Mesenchymal stem cell (in vitro differentiated cells and primary cell): ENCODE measurements around the gene TECPR2.

ENCODE experiments used
- DNase-seq: peaks from one replicate; pipeline ENCODE4 v3.0.0-alpha.2; 2013
- H2AFZ ChIP-seq: one replicate; pipeline ENCODE4 v1.6.1; 2013; ENCODE audit warnings: low read depth, mild to moderate bottlenecking, control low read depth, inconsistent platforms, low read length, moderate library complexity
- H2AK5ac ChIP-seq: 2 replicates; pipeline ENCODE4 v1.6.1; 2013; ENCODE audit warnings: low read length, moderate library complexity, mild to moderate bottlenecking, inconsistent platforms; ENCODE audit not compliant: severe bottlenecking
- H2BK120ac ChIP-seq: one replicate; pipeline ENCODE4 v1.6.1; 2013; ENCODE audit warnings: low read depth, mild to moderate bottlenecking, inconsistent platforms, low read length, moderate library complexity
- H2BK12ac ChIP-seq, 2 experiments: one replicate each; pipeline ENCODE4 v1.6.1; 2013; ENCODE audit warnings: inconsistent platforms in 2 of 2, low read length in 2 of 2, mild to moderate bottlenecking in 2 of 2, moderate library complexity in 2 of 2, control low read depth in 1 of 2
- H2BK15ac ChIP-seq: one replicate; pipeline ENCODE4 v1.6.1; 2013; ENCODE audit warnings: mild to moderate bottlenecking, low read depth, inconsistent platforms; ENCODE audit not compliant: poor library complexity, severe bottlenecking
- H2BK5ac ChIP-seq: 2 replicates; pipeline ENCODE4 v1.6.1; 2013; ENCODE audit warnings: low read depth, mild to moderate bottlenecking, low read length, control low read depth, inconsistent platforms; ENCODE audit not compliant: poor library complexity, severe bottlenecking
- H3K14ac ChIP-seq, 2 experiments: one replicate each; pipeline ENCODE4 v1.6.1; 2013; ENCODE audit warnings: inconsistent platforms in 2 of 2, low read length in 2 of 2, control low read depth in 1 of 2, mild to moderate bottlenecking in 1 of 2, moderate library complexity in 1 of 2
- H3K18ac ChIP-seq, 2 experiments: one replicate each; pipeline ENCODE4 v1.6.1; 2013; ENCODE audit warnings: inconsistent platforms in 2 of 2, low read length in 2 of 2, control low read depth in 1 of 2, low read depth in 1 of 2, mild to moderate bottlenecking in 1 of 2
- H3K23ac ChIP-seq, 2 experiments: one replicate each; pipeline ENCODE4 v1.6.1; 2013; ENCODE audit warnings: inconsistent platforms in 2 of 2, low read length in 2 of 2, mild to moderate bottlenecking in 2 of 2, moderate library complexity in 2 of 2, control low read depth in 1 of 2
- H3K27ac ChIP-seq: 2 replicates; pipeline ENCODE4 v1.5.1; 2013; ENCODE audit warnings: mild to moderate bottlenecking, moderate library complexity, low read length, control low read depth, inconsistent platforms; ENCODE audit not compliant: poor library complexity, severe bottlenecking
- H3K27me3 ChIP-seq, 2 experiments: 2 replicates each; pipeline versions ENCODE4 v1.6.1 to v1.7.0; 2013; ENCODE audit warnings: low read length in 2 of 2, mild to moderate bottlenecking in 2 of 2, moderate library complexity in 2 of 2, control low read depth in 1 of 2, inconsistent platforms in 1 of 2; ENCODE audit not compliant: control insufficient read depth in 1 of 2, insufficient read depth in 1 of 2
- H3K36me3 ChIP-seq, 2 experiments: 2 replicates each; pipeline versions ENCODE4 v1.6.1 to v1.7.0; 2013; ENCODE audit warnings: low read length in 2 of 2, control low read depth in 1 of 2, inconsistent platforms in 1 of 2, low read depth in 1 of 2, mild to moderate bottlenecking in 1 of 2; ENCODE audit not compliant: insufficient read depth in 2 of 2, control insufficient read depth in 1 of 2
- H3K4ac ChIP-seq, 2 experiments: one replicate each; pipeline ENCODE4 v1.6.1; 2013; ENCODE audit warnings: inconsistent platforms in 2 of 2, low read length in 2 of 2, mild to moderate bottlenecking in 2 of 2, moderate library complexity in 2 of 2, control low read depth in 1 of 2, low read depth in 1 of 2
- H3K4me1 ChIP-seq: 2 replicates; pipeline ENCODE4 v1.6.1; 2013; ENCODE audit warnings: low read depth, low read length, control low read depth; ENCODE audit not compliant: control insufficient read depth, insufficient read depth
- H3K4me2 ChIP-seq: 2 replicates; pipeline ENCODE4 v1.6.1; 2013; ENCODE audit warnings: low read length, mild to moderate bottlenecking, inconsistent platforms; ENCODE audit not compliant: poor library complexity, severe bottlenecking
- H3K4me3 ChIP-seq, 2 experiments: 2 replicates each; pipeline versions ENCODE4 v1.5.1 to v1.7.0; 2013; ENCODE audit warnings: low read length in 2 of 2, mild to moderate bottlenecking in 2 of 2, control low read depth in 1 of 2, low read depth in 1 of 2; ENCODE audit not compliant: insufficient read depth in 1 of 2
- H3K79me1 ChIP-seq: replicated peaks from 2 replicates; pipeline ENCODE4 v1.6.1; 2013; ENCODE audit warnings: mild to moderate bottlenecking, control low read depth, low read length, inconsistent platforms; ENCODE audit not compliant: poor library complexity, severe bottlenecking
- H3K9ac ChIP-seq: 2 replicates; pipeline ENCODE4 v1.7.0; 2013; ENCODE audit warnings: mild to moderate bottlenecking, low read length, moderate library complexity
- H3K9me3 ChIP-seq: 2 replicates; pipeline ENCODE4 v1.7.0; 2013; ENCODE audit warnings: mild to moderate bottlenecking, low read length; ENCODE audit not compliant: control insufficient read depth
- H4K8ac ChIP-seq: one replicate; pipeline ENCODE4 v1.6.1; 2013; ENCODE audit warnings: inconsistent platforms, mild to moderate bottlenecking, low read length, moderate library complexity
- H4K91ac ChIP-seq: one replicate; pipeline ENCODE4 v1.6.1; 2013; ENCODE audit warnings: mild to moderate bottlenecking, low read length, inconsistent platforms
- WGBS: methylation state at CpG from one replicate; pipeline ENCODE4 v1.1.7; 2013; ENCODE audit warnings: mixed read lengths; 5-methylcytosine and 5-hydroxymethylcytosine counted together

Gene TECPR2

GRCh38 chr14:102525929-102526497 is 163.3 kb downstream of the TECPR2 start:
- H3K14ac ChIP-seq: no peak overlapping the region
- H3K9ac ChIP-seq: peak overlapping the region; percentile 84
- no peak overlapping the region for H2AFZ ChIP-seq
- no peak overlapping the region for H3K4me2 ChIP-seq
- no peaks in the 10 kb centered on the region for H3K79me1 ChIP-seq
- H4K8ac ChIP-seq: peak overlapping the region; percentile 91
- H4K91ac ChIP-seq: peak overlapping the region; percentile 84
- H3K18ac ChIP-seq: peak overlapping the region in 1 of 2 experiments; percentile 84
- peak overlapping the region in 1 of 2 experiments; percentile 85 for H3K4me3 ChIP-seq
- peak overlapping the region in 1 of 2 experiments; percentile 75 for H2BK12ac ChIP-seq
- no peak overlapping the region for H2AK5ac ChIP-seq
- peak; percentile 36 for DNase-seq
- H2BK15ac ChIP-seq: peak overlapping the region; percentile 88
- no peaks in the 10 kb centered on the region for H3K9me3 ChIP-seq
- no peak overlapping the region for H3K23ac ChIP-seq
- H3K27ac ChIP-seq: no peak overlapping the region
- peak overlapping the region; percentile 87 for H2BK120ac ChIP-seq
- H2BK5ac ChIP-seq: no peak overlapping the region
- no peaks in the 10 kb centered on the region for H3K27me3 ChIP-seq
- peaks cover 12% of the 10 kb centered on the region for H3K4me1 ChIP-seq
- H3K36me3 ChIP-seq: no peaks in the 10 kb centered on the region
- peak overlapping the region in 1 of 2 experiments; percentile 5 for H3K4ac ChIP-seq
- 87% methylated on average over 12 of the region's 12 CpGs for WGBS

- Histone ChIP-seq H2AFZ (no peak overlapping the region), H3K4ac (no peak overlapping the region), H3K4me3 (no peak overlapping the region), H3K23ac (no peak overlapping the region), H3K9me3 (no peaks in the 10 kb centered on the region), H2AK5ac (no peak overlapping the region), H3K36me3 (no peaks in the 10 kb centered on the region), H3K4me1 (peaks cover 12% of the 10 kb centered on the region), H3K27me3 (no peaks in the 10 kb centered on the region), H3K14ac (no peak overlapping the region), H2BK120ac (no peak overlapping the region), H3K18ac (no peak overlapping the region), H2BK12ac (no peak overlapping the region), H4K8ac (no peak overlapping the region), H3K9ac (no peak overlapping the region), H3K4me2 (no peak overlapping the region), H2BK5ac (no peak overlapping the region), H2BK15ac (no peak overlapping the region), H4K91ac (no peak overlapping the region), H3K27ac (no peak overlapping the region), H3K79me1 (no peaks in the 10 kb centered on the region)
- no peak for DNase-seq
- 84% methylated on average over 8 of the region's 11 CpGs for WGBS
These were observed 165.9 kb downstream of the TECPR2 start for GRCh38 chr14:102528431-102529170.

GRCh38 chr14:102530828-102531478 is 168.2 kb downstream of the TECPR2 start:
- Histone ChIP-seq H2BK5ac (no peak overlapping the region), H3K9ac (no peak overlapping the region), H3K36me3 (no peaks in the 10 kb centered on the region), H3K4me2 (no peak overlapping the region), H3K4me3 (no peak overlapping the region), H2AFZ (no peak overlapping the region), H3K4ac (no peak overlapping the region), H4K91ac (no peak overlapping the region), H2BK15ac (no peak overlapping the region), H3K79me1 (no peaks in the 10 kb centered on the region), H3K23ac (no peak overlapping the region), H3K9me3 (no peaks in the 10 kb centered on the region), H2BK12ac (no peak overlapping the region), H3K18ac (no peak overlapping the region), H4K8ac (no peak overlapping the region), H3K27me3 (no peaks in the 10 kb centered on the region), H3K27ac (no peak overlapping the region), H2BK120ac (no peak overlapping the region), H3K14ac (no peak overlapping the region), H3K4me1 (peaks cover 5% of the 10 kb centered on the region), H2AK5ac (no peak overlapping the region)
- WGBS: 78% methylated on average over 13 of the region's 13 CpGs
- DNase-seq: no peak

GRCh38 chr14:102532204-102532658 is 169.5 kb downstream of the TECPR2 start:
- no peak overlapping the region for H3K18ac ChIP-seq
- no peak for DNase-seq
- H2AFZ ChIP-seq: no peak overlapping the region
- H2BK12ac ChIP-seq: no peak overlapping the region
- no peak overlapping the region for H2BK5ac ChIP-seq
- H3K27me3 ChIP-seq: no peaks in the 10 kb centered on the region
- no peak overlapping the region for H3K27ac ChIP-seq
- H4K91ac ChIP-seq: no peak overlapping the region
- no peak overlapping the region for H3K23ac ChIP-seq
- H3K9me3 ChIP-seq: no peaks in the 10 kb centered on the region
- no peak overlapping the region for H3K4me3 ChIP-seq
- 78% methylated on average over 3 of the region's 3 CpGs for WGBS
- H3K9ac ChIP-seq: no peak overlapping the region
- no peaks in the 10 kb centered on the region for H3K79me1 ChIP-seq
- no peak overlapping the region for H2AK5ac ChIP-seq
- peak overlapping the region; percentile 15 for H4K8ac ChIP-seq
- H3K4ac ChIP-seq: peak overlapping the region in 1 of 2 experiments; percentile 24
- H3K36me3 ChIP-seq: no peaks in the 10 kb centered on the region
- H3K14ac ChIP-seq: no peak overlapping the region
- H3K4me1 ChIP-seq: peaks cover 6% of the 10 kb centered on the region
- H2BK120ac ChIP-seq: no peak overlapping the region
- no peak overlapping the region for H2BK15ac ChIP-seq
- no peak overlapping the region for H3K4me2 ChIP-seq
